SK-N-DZ (cell line): ENCODE measurements around the gene PIP4K2C.
"Not testable (repeated sequence)": the region's sequence is repeated elsewhere in the genome, so short reads cannot be mapped to it uniquely, and the experiment has no call there.

Source experiments
- DNase-seq: peaks from one replicate; pipeline ENCODE4 v3.0.0-alpha.2; 2015; ENCODE audit warnings: low spot score

Gene PIP4K2C

DNA sequence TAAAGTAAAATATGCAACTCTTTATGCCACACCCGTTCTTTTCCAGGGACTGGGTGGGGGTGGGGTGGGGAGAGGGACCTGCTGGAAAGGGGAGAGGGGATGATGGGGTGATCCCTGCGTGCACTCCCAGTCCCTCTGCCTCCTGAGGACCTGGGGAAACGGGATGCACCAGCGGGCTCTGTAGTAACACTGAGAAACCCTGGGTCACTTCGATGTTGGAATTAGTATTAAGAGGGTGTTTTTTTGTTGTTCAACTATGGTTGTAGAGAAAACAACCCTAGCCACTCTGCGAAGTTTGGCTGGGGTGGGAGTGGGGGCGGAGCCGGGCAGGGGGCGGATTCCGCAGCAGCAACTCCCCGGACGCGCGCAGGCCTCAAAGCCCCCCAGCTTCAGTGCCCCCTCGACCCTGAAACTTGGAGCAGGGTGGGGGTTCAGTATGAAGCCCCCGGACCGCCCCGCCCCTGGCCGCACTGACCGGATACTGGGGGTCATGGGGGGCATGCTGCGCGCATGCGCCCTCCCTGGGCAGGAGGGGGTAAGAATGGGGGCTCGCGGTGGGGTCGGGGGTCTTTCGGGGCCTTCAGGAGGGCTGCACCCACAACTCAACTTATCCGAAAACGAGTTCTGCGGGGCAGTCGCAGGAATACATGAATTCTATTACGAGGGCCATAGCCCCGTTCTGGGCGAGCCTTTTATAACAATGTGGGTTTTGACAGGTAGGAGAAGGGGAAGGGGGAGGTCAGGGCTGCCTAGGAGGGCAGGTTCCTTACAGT, 19.0 kb downstream of the PIP4K2C start:
- DNase-seq: no peak

DNA sequence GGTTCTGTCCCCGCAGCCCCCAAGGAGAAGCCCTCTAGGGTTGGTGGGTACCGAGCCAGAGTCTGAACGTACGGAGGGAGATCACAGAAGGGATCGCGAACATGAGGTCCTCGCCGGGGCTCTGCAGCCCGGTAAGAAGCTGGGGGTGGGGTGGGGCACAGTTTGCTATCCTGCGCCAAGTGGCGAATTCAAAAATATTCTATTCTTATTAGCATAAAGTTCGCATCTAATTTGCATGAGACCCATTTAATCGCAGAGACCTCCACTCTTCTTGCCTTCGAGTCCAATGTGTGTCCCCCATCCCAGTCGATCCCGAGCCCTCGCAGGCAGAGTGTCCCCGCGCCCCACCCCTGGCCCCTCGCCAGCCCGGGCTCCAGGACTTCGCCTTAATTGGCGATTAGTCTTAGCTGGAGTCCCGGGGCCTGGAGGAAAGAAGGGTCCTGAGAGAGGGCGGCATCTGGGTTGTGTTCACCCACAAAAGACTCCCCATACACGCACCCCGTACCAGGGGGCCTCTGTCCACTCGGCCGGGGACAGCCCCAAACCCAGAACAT, 19.6 kb downstream of the PIP4K2C start:
- no peak for DNase-seq

DNA sequence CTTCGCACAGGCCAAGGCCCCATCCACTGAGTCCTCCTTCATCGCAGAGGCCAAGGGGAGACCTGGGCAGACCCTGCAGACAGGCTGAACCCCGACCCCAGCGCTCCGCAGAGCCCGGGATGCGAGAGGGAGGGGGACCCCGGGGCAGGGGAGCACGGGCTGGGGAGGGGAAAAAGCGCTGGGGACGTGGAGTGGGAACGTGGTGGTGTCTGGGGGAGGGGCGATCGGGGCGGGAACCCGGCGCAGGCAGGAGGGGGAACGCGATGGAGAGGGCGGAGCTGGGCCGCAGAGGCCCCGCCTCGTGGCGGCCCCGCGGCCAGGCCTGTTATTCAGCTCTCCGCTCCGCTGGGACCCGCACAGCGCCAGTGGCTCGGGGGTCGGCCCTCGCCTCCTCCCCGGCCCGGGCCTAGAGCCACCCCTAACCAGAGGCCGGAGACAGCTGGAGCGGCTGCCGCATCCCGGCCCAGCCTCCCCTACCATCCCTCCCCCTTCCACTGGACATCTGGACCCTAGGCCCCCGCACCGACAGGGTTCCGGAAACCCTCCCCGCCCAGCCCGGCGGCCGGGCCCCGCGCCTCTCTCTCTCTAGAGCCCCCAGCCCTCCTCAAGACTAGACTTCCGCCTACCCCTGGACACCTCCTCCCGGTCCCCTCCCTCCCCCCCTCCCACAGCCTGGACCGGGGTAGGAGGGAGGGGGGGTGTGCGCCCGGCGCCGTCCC, 20.3 kb downstream of the PIP4K2C start, which contains the start of gene ARHGEF25:
TSS of gene ARHGEF25 (plus strand) at position 328 of the 719 bp plus-strand sequence. CDS start 460 bp downstream, outside the sequence.
- peak; percentile 86 for DNase-seq

DNA sequence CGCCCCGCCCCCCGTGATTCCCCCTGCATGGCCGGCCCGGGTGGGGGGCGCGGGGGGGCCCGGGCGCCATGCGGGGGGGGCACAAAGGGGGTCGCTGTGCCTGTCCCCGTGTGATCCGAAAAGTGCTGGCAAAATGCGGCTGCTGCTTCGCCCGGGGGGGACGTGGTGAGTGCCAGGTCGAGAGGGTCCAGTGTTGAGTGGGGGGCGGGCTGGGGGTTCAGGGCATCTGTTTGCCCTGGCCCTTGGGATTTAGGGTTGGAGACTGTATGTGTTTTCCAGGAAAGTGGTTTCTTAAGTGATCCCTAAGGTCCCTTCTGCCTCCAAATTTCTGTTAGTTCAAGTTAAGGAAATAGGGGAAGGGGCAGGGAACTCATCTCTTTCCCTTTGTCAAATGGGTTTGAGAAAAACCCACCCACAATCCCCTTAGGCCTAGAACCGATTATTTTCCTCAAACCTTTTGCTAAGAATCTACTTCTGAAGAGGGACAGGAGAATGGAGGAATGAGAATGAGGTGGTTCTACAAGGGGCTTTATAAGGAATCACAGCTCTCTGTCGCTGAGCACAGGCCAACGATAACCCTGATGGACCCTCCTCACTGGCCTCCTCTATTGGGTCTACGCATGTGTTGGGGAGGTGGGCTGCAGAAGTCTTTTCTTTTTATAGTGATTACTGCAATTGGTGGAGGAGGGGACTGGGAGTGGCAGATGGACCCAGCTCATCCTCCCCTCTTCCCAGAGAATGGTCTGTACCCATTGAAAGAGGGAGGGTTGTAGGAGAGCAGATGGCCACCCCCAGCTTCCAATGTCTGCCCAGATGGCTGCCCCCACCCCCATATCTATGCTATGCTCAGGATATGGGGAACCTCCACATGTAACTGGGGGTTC, 21.1 kb downstream of the PIP4K2C start:
- DNase-seq: peak; percentile 48

DNA sequence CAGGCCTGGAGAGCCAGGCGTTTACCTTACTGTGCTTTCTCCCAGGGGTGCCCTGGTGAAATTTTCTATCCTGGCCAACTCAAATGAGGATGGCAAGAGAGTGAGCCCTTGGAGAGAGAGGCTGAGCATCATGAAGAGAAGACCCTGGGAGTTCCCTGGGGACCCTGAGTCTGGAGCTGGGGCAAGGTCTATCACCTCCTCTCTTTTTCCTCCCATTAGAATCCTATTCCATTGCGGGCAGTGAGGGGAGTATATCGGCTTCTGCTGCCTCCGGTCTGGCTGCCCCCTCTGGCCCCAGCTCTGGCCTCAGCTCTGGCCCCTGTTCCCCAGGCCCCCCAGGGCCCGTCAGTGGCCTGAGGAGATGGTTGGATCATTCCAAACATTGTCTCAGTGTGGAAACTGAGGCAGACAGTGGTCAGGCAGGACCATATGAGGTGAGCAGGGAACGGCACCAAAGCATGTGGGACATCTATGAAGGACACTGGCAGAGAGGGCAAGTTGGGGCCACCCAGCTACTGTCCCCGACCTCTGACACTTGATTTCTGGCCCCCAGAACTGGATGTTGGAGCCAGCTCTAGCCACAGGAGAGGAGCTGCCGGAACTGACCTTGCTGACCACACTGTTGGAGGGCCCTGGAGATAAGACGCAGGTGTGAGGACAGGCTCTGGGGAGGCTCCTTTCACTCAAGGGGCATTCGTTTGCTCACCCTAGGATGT, 21.9 kb downstream of the PIP4K2C start:
- DNase-seq: no peak

DNA sequence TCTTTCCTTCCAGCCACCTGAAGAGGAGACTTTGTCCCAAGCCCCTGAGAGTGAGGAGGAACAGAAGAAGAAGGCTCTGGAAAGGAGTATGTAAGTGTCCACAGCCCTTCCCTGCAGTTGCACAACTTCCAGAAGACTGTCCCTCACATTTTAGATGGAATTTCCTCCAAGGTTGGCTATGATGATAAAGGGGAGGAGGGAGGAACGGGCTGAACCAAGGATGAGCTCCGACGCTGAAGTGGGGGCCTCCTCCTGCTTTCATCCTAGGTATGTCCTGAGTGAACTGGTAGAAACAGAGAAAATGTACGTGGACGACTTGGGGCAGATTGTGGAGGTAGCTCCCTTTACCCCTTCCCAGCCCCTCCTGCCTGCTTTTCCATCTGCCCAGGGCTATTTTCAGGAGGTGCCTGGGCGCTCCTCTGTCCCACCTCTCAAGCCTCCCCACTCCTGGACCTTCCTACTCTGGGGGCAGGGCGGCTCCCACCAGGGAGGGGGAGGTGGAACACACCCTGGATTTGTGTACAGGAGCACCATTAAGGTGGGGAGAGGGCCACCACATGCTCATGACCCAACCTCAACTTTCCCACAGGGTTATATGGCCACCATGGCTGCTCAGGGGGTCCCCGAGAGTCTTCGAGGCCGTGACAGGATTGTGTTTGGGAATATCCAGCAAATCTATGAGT, 22.6 kb downstream of the PIP4K2C start:
- DNase-seq: no peak

DNA sequence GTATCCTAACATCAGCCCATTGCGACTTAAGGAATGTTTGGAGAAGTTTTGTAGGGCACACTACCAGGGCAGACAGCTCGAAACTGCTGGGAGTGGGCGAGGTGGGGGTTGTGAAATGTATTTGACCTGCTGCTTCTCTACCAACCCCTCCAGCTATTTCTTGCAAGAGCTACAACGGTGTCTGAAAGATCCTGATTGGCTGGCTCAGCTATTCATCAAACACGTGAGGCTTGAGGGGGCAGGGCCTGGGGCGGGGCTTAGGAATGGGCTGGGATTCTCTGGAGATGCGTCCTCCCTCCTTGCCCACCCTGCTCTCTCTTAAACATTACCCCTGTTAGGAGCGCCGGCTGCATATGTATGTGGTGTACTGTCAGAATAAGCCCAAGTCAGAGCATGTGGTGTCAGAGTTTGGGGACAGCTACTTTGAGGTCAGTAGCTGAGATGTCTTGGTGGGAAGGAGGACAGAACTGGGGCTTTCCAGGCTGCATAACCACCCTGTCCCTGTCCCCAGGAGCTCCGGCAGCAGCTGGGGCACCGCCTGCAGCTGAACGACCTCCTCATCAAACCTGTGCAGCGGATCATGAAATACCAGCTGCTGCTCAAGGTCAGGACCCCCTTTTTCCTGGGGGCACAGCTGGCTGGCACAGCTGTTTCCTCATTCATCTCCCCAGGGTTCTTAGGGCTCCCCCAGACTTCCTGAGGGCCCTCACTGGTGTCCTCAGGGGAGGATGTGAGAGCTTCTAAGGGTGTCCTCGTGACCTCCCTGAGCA, 23.4 kb downstream of the PIP4K2C start:
- no peak for DNase-seq

DNA sequence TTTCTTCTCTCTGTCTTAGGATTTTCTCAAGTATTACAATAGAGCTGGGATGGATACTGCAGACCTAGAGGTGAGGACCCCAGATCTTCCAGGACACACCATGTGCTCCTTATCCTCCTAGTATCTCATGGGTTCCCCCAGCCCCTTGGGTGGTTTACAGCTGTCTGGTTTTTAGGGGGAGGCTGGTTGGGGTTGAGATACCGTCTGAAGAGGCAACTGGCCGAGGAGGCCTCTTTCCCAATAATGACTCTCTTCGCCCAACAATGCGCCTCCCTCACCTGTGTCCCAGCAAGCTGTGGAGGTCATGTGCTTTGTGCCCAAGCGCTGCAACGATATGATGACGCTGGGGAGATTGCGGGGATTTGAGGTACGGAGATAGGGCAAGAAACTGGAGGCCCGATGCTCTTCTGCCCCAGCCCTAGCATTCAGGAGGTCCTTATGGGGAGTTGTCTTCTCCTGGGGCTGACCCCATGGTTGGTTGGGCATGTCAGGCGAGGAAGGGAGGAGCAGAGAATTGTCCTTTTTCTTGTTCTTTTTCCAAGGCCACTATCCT, 24.0 kb downstream of the PIP4K2C start:
- DNase-seq: no peak

DNA sequence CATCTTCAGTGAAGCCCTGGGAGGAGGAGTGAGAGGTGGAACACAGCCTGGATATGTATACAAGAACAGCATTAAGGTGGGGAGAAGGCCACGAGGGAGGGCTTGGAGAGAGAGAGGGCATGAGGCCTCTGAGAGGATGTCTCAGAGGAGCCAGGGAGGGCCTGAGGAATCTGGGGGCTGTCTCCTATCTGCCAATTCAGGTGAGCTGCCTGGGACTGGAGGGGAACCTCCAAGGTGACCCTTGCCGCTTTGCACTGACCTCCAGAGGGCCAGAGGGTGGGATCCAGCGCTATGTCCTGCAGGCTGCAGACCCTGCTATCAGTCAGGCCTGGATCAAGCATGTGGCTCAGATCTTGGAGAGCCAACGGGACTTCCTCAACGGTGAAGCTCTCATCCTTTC, 24.6 kb downstream of the PIP4K2C start:
- DNase-seq: no peak

DNA sequence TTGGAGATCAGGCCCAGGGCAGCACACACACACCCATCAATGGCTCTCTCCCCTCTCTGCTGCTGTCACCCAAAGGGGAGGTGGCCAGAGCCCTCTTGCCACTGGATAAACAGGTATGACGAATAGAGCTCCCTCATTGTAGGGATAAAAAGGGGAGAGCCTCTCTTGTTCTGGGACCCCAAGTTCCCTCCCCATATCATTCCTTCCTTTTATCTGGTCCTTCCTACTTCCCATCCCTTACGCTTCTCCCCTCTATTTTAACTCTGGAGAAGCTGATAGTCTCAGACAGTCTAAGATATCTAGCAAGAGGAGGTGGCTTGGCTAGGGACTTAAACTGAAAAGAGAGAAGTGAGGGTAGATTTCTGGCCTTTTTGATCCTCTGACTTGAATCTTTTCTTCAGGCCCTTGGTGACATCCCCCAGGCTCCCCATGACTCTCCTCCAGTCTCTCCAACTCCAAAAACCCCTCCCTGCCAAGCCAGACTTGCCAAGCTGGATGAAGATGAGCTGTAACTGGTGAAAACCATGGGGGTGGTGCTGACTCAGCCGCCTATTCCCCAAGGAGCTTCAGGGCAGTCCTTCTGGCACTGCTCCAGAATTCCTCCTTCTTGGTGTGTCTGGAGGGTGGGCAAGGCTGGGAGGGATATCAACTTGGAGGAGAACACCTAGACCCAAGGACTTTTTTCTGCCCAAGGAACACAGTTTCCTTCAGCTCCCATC, 25.6 kb downstream of the PIP4K2C start:
- DNase-seq: no peak

DNA sequence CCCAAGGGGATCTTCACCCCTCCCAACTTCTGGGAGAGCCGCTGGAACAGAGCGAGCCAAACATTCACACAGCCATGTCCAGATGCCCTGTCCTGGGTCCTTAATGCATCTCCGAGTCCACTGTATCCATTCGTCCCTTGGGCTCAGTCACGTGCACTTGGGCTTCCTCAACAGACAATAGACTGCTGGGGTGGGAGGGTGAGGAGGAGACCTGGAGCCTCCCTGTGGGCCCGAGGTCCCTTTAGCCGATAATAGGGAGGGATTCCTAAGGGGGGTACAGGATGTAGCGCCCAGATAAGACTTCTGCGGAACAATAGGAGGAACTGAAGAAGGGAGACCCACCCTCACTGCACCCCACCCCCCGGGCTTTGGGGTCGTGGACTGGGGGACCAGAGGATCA, 26.9 kb downstream of the PIP4K2C start:
- DNase-seq: no peak

DNA sequence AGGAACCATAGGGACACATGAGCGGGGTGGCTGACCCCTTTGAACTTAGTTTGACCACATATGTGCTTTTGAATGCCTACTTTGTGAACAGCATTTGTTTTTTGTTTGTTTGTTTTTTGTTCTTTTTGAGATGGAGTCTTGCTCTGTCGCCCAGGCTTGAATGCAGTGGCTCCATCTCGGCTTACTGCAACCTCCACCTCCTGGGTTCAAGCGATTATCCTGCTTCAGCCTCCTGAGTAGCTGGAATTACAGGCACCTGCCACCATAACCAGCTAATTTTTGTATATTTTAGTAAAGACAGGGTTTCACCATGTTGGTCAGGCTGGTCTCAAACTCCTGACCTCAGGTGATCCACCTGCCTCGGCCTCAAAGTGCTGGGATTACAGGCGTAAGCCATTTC, 27.4 kb downstream of the PIP4K2C start:
- not testable (repeated sequence) for DNase-seq

DNA sequence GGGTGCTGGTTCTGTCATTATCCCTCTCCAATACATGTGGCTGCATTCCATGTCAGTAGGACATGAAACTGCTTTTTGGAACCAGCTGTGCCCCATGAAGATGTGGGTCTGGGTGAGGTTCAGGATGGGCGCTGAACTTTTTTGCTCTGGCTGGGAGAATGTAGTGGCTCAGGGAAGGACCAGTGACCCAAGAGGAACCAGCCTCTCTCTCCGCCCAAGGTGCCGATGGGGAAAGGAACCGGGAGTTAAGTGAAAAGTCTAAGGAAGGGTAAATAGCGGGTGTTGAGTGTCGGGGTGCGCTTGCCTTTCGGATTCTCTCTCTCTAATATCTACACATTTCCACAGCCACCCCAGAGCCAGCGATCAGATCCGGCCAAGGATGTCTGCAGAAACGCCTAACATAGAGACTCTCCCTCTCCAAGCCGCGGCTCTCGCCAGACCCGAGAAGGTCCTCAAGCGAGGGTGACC, 28.0 kb downstream of the PIP4K2C start:
- no peak for DNase-seq

DNA sequence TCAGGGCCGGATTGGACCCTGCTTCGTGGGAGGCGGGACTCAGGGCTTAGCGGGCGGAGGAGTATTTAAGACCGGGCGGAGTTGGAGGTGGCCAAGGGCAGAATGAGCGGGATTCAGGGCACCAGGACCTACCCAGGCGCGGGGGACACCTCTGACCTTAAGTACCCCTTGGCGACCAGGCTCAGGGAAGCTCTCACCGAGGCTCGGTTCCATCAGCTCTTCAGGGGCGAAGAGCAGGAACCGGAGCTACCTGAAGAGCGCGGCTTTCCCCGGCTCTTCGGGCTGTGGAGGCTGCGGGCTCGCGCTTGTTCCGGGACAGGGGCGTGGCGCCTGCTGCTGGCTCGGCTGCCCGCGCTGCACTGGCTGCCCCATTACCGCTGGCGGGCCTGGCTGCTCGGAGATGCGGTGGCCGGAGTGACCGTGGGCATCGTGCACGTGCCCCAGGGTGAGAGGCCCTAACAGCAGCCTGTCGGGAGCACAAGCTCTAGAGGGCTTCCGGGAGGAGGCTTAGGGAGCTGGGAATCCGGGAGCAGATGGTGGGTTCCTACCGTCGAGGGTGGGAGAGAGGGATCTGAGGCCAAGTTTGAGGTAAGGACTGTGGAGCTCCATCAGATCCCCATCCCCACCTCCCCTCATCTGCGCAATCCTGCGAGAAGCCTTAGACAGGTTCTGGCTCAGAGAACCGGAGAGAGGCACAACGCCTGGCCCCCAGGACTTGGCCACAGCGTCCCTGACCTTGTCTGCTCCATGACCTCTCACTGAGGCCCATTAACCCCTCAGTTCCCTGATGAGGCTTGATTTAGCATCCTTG, 28.6 kb downstream of the PIP4K2C start:
- DNase-seq: no peak

DNA sequence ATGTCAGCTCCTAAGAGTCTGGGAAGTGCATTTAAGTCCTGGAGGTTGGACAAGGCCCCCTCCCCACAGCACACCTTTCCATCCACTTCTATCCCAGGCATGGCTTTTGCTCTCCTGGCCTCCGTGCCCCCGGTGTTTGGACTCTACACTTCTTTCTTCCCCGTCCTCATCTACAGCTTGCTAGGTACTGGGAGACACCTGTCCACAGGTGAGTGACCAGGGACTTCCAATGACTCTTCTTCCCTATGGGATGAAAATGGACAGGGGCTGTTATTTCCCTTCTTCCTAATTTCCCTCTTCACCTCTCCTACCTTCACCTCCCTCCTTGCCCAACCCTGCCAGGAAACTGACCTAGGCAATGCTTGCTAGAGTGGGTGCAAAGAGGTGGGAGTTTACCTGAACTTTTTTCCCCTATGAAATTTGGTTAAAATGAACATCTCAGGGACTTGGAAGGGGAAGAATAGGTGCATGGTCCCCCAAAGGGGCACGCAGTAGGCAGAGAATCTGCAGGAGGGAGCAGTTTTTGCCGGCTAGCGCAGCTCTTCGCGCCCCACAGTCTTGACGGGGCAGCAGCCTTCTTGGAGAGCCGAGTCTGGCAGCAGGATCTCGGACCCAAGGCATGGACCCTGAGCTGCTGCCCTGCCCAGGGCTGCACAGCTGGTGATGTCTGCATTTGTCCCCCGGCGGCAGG, 29.4 kb downstream of the PIP4K2C start:
- no peak for DNase-seq

DNA sequence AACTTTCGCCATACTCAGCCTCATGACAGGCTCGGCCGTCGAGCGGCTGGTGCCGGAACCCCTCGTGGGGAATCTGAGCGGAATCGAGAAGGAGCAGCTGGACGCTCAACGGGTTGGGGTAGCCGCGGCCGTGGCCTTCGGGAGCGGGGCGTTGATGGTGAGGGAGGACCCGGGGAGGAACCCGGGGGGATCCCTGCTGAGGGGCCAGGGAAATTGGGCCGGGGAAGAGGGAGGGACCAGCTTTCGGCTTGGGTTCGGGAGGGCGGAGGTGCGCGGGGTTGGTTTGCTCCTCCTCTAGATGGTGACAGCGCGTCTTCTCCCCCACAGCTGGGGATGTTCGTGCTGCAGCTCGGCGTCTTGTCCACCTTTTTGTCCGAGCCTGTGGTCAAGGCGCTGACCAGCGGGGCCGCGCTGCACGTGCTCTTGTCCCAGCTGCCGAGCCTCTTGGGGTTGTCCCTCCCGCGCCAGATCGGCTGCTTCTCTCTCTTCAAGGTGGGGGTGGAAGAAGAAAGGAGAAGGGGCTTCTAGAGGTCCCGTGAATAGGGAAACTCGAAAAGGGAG, 30.0 kb downstream of the PIP4K2C start:
- no peak for DNase-seq
